ENCODE data around the gene SH3D21.

DNA sequence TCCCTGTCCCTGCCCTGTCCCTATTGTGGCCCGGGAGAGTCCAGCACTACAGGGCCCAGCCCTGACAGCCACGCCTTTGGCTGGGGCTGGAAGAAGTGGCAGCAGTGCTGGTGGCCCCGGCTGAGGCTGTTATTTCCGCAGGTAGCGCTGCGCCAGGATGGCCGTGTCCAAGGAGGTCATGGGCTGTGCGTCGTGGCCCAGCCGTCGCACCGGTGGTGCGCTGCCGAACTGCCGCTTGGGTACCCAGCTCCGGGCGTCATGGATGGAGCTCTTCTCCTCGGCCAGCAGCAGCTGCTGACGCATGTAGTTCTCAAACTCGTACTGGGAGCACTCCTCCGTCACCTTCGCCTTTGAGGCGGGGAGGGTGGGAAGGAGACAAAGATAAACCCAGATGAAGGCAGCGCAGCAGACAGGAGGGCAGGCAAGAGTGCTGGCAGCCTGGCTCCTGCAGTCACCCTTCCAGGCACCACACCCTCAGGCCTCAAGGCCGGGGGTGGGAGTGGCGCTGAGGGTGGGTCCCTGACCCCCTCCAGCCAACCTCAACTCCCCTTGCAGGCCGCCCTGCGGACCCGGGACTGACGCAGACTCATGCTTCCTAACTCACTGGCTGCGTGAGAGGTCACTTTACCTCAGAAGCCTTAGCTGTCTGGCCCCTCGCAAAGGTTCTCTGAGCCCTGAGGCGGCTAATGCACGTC, 35.6 kb downstream of the SH3D21 start:
- TF ChIP-seq, protein P1, sequence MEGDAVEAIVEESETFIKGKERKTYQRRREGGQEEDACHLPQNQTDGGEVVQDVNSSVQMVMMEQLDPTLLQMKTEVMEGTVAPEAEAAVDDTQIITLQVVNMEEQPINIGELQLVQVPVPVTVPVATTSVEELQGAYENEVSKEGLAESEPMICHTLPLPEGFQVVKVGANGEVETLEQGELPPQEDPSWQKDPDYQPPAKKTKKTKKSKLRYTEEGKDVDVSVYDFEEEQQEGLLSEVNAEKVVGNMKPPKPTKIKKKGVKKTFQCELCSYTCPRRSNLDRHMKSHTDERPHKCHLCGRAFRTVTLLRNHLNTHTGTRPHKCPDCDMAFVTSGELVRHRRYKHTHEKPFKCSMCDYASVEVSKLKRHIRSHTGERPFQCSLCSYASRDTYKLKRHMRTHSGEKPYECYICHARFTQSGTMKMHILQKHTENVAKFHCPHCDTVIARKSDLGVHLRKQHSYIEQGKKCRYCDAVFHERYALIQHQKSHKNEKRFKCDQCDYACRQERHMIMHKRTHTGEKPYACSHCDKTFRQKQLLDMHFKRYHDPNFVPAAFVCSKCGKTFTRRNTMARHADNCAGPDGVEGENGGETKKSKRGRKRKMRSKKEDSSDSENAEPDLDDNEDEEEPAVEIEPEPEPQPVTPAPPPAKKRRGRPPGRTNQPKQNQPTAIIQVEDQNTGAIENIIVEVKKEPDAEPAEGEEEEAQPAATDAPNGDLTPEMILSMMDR (IDR thresholded peaks at IDR 0.05) = no peak
- no peak for TF ChIP-seq POLR2A (IDR thresholded peaks at IDR 0.05)
- no peak for TF ChIP-seq POLR2AphosphoS5 (IDR thresholded peaks at IDR 0.05)
